NCI-H1417 treated with DMSO at 0.1 percent for 48 hours (cell line): ENCODE data around the gene MTHFSD.

Source experiments
- DNase-seq: peaks from one replicate; lab custom pipeline; 2025; lab: John Stamatoyannopoulos, UW

The MTHFSD gene

GRCh38 chr16:86530251-86531190 lies 24.5 kb downstream of the MTHFSD start:
- DNase-seq: no peak

GRCh38 chr16:86529160-86529559 lies 25.9 kb downstream of the MTHFSD start:
- DNase-seq: no peak

- DNase-seq: no peak
Measured at GRCh38 chr16:86528061-86528929, 26.7 kb downstream of the MTHFSD start.

GRCh38 chr16:86527366-86527765 lies 27.7 kb downstream of the MTHFSD start:
- DNase-seq: no peak

GRCh38 chr16:86525696-86526095 lies 29.3 kb downstream of the MTHFSD start:
- DNase-seq: no peak

- no peak for DNase-seq
Measured at GRCh38 chr16:86524029-86524428, 31.0 kb downstream of the MTHFSD start.

- no peak for DNase-seq
Measured at GRCh38 chr16:86523166-86523740, 31.8 kb downstream of the MTHFSD start.

GRCh38 chr16:86522634-86523033 lies 32.4 kb downstream of the MTHFSD start:
- no peak for DNase-seq

GRCh38 chr16:86521236-86522197 lies 33.5 kb downstream of the MTHFSD start:
- no peak for DNase-seq

- DNase-seq: no peak
Measured at GRCh38 chr16:86520317-86521210, 34.5 kb downstream of the MTHFSD start.

GRCh38 chr16:86519649-86520316 lies 35.3 kb downstream of the MTHFSD start:
- DNase-seq: no peak

- no peak for DNase-seq
Measured at GRCh38 chr16:86519007-86519648, 35.9 kb downstream of the MTHFSD start.

GRCh38 chr16:86517652-86518258 lies 37.3 kb downstream of the MTHFSD start:
- DNase-seq: no peak

- no peak for DNase-seq
Measured at GRCh38 chr16:86517033-86517432, 38.0 kb downstream of the MTHFSD start.

- DNase-seq: no peak
Measured at GRCh38 chr16:86516623-86517003, 38.4 kb downstream of the MTHFSD start.

- DNase-seq: no peak
Measured at GRCh38 chr16:86515777-86516622, 39.0 kb downstream of the MTHFSD start.

- no peak for DNase-seq
Measured at GRCh38 chr16:86515413-86515776, 39.6 kb downstream of the MTHFSD start.
